MM.1S (cell line): ENCODE results near the gene MZF1.

Experiments used
- EZH2phosphoT487 ChIP-seq: fragments of 300-600 bp; sonication (generic); IDR thresholded peaks from 2 replicates; pipeline ENCODE4 v1.6.1; 2018; ENCODE audit warnings: antibody characterized with exemption, low read length
- TF ChIP-seq, protein P1 (sequence below): fragments of 300-600 bp; sonication (generic); IDR thresholded peaks from 2 replicates; pipeline ENCODE4 v1.5.1; 2016; ENCODE audit warnings: antibody characterized with exemption, low read length, mixed read lengths

DNA sequence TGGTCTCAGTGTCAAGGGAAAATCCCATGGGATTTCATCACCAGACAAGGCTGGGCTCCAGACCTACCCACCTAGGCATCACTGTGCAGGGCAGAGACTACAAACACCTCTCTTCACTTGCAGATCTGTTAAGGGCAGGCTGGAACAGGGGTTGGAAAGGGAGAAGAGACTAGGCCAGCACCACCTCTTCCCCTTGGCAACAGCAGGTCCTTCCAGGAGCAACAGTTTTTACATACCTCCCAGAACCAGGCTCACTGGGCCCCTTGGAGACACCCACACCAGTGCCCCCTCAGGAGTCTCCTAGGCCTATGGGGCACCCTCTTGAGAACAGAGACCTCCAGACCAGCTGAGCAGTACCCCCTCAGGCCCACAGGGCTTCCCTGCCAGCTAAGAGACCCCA is 12.2 kb downstream of the MZF1 start:
- TF ChIP-seq, protein P1, sequence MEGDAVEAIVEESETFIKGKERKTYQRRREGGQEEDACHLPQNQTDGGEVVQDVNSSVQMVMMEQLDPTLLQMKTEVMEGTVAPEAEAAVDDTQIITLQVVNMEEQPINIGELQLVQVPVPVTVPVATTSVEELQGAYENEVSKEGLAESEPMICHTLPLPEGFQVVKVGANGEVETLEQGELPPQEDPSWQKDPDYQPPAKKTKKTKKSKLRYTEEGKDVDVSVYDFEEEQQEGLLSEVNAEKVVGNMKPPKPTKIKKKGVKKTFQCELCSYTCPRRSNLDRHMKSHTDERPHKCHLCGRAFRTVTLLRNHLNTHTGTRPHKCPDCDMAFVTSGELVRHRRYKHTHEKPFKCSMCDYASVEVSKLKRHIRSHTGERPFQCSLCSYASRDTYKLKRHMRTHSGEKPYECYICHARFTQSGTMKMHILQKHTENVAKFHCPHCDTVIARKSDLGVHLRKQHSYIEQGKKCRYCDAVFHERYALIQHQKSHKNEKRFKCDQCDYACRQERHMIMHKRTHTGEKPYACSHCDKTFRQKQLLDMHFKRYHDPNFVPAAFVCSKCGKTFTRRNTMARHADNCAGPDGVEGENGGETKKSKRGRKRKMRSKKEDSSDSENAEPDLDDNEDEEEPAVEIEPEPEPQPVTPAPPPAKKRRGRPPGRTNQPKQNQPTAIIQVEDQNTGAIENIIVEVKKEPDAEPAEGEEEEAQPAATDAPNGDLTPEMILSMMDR, result no peak
- TF ChIP-seq EZH2phosphoT487, result no peak
